NOMO-1 treated with dmso at 0.1 percent for 144 hours (cell line): ENCODE results near the gene CT45A5.
"Not testable (repeated sequence)": the region's sequence is repeated elsewhere in the genome, so short reads cannot be mapped to it uniquely, and the experiment has no call there.

Experiments used
- DNase-seq: peaks from one replicate; lab custom pipeline; 2025; ENCODE audit not compliant: unreplicated experiment; lab: John Stamatoyannopoulos, UW

CT45A5 gene, protein sequence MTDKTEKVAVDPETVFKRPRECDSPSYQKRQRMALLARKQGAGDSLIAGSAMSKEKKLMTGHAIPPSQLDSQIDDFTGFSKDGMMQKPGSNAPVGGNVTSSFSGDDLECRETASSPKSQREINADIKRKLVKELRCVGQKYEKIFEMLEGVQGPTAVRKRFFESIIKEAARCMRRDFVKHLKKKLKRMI

DNA sequence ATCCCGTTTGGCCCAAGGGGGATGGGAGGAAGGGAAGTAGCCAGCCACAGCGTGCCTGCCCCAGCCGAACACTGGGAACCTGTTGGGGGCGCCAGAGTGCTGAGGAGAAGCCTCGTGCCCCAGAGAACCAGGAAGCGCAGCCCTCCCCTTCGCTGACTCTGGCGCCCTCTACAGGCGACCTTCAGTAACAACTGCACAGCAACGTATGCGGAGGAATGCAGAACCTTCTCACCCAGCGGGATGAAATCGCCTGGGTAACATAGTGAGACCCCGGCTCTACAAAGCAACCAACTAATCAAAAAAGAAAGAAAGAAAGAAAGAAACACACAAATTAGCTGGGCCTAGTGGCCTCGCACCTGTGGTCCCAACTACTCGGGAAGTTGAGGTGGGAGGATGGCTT is at the start of gene CT45A5:
TSS of gene CT45A5 (minus strand) at position 101 of the 400 bp plus-strand sequence. CDS start 3,774 bp downstream, outside the sequence.
- DNase-seq = not testable (repeated sequence)

DNA sequence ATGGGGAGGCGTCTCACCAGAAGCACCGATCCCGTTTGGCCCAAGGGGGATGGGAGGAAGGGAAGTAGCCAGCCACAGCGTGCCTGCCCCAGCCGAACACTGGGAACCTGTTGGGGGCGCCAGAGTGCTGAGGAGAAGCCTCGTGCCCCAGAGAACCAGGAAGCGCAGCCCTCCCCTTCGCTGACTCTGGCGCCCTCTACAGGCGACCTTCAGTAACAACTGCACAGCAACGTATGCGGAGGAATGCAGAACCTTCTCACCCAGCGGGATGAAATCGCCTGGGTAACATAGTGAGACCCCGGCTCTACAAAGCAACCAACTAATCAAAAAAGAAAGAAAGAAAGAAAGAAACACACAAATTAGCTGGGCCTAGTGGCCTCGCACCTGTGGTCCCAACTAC is 34.6 kb upstream of the CT45A5 start, which contains the start of gene CT45A2:
TSS of gene CT45A2 (minus strand) at position 101 of the 400 bp plus-strand sequence. CDS start 3,747 bp downstream, outside the sequence.
- not testable (repeated sequence) for DNase-seq

DNA sequence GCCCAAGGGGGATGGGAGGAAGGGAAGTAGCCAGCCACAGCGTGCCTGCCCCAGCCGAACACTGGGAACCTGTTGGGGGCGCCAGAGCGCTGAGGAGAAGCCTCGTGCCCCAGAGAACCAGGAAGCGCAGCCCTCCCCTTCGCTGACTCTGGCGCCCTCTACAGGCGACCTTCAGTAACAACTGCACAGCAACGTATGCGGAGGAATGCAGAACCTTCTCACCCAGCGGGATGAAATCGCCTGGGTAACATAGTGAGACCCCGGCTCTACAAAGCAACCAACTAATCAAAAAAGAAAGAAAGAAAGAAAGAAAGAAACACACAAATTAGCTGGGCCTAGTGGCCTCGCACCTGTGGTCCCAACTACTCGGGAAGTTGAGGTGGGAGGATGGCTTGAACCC is 17.4 kb upstream of the CT45A5 start, which contains the start of gene CT45A6:
TSS of gene CT45A6 (minus strand) at position 101 of the 400 bp plus-strand sequence. CDS start 3,794 bp downstream, outside the sequence.
- not testable (repeated sequence) for DNase-seq

DNA sequence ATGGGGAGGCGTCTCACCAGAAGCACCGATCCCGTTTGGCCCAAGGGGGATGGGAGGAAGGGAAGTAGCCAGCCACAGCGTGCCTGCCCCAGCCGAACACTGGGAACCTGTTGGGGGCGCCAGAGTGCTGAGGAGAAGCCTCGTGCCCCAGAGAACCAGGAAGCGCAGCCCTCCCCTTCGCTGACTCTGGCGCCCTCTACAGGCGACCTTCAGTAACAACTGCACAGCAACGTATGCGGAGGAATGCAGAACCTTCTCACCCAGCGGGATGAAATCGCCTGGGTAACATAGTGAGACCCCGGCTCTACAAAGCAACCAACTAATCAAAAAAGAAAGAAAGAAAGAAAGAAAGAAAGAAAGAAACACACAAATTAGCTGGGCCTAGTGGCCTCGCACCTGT is 17.2 kb downstream of the CT45A5 start, which contains the start of gene CT45A3:
TSS of gene CT45A3 (minus strand) at position 101 of the 400 bp plus-strand sequence. CDS start 3,747 bp downstream, outside the sequence.
- not testable (repeated sequence) for DNase-seq

DNA sequence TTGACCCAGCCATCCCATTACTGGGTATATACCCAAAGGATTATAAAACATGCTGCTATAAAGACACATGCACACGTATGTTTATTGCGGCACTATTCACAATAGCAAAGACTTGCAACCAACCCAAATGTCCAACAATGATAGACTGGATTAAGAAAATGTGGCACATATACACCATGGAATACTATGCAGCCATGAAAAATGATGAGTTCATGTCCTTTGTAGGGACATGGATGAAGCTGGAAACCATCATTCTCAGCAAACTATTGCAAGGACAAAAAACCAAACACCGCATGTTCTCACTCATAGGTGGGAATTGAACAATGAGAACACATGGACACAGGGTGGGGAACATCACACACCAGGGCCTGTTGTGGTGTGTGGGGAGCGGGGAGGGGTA is 40.6 kb downstream of the CT45A5 start:
- not testable (repeated sequence) for DNase-seq

DNA sequence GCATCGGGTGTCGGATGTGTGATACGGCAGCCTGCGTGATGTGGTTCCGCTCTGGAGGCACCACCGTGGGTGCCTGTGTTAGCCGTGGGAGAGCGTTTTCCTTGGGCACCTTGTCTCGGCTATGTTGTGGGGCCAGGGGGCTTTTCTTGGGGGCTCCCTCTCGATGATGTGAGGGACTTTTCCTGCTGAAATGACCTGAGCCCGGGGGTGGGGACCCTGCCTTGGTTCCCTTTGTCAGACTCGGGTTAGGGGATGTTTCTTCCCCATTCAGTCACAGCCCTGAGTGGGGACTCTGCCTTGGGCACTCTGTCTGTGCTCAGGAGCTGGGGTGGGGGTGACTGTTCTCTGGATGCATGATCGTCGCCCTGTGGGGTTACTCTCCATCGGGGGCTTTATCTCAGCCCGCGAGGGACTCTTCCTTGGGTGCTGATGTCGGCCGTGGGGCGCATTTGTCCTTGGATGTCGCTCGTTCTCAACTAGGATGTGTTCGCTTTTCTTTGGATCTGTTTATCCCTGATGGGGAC is 44.0 kb downstream of the CT45A5 start:
- DNase-seq = no peak

DNA sequence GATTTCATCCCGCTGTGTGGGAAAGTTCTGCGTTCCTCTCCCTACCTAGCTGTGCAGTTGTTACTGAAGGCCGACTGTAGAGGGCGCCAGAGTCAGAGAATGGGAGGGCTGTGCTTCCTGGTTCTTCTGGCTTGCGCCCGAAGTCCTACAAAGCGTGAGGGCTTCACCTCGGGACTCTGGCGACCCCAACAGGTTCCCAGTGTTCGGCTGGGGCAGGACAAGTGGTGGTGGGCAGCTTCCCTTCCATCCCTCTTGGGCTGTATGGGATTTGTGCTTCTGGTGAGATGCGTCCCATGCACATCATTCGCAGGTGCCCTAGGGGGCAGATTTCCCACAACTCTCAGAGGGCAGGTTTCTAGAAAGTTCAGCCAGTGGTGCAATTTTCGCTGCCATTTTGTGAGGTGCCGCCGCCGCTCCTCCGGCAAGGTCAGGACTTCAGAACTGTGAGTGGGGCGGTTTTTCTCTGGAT is 44.6 kb downstream of the CT45A5 start:
- DNase-seq = no peak

DNA sequence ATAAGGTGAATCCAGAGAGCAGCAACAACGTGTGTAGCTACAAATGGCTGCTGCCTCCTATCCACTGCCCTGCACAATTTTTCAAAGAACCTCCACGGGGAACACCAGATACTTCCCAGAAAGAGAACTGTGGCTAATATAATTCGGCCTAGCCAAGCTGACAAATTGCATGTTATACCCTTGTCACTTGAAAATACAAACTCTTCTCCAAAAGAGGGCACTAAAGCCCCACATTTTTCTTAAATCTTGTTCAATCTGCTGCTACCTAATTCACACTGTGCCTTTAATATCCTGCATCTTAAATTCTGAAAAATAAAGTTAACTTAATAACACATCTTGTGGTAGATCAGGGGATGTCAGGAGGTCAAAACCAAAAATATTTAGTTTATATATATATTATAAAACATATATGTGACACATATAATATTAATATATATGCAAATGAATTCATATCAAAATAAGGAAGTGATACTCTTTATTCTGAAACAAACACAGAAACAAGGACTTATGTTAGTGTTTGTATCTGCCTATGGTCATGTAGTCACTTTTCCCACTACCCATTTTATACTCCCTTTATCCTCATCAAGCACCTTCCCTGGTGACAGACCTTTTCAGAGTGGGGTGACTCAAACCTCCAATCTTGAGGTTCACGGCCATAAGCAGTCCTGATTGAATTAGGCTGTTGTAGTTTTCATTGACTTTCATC is 47.8 kb downstream of the CT45A5 start:
- no peak for DNase-seq

DNA sequence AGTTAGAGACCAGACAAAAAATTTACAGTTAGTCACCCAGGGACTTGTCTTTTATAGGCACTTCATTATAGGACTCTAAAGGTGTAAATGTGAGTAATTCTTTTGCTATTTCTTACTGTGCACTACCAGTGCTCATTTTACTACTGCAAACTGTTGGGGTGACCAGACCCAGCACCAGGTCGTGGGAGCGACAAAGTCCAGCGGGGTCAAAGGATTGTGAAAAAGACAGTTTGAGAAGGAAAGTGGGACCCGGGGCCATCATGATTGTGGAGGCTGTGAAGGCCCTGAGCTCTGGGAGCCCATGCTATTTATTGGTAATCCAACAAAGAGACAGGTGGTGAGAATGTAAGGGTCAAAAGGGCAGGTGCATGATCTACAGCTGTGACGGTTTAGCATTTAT is 50.6 kb downstream of the CT45A5 start:
- DNase-seq = not testable (repeated sequence)
